ENCODE data around the gene GPR171. TPM values are rescaled to one million over a fixed set of nuclear protein-coding genes. Genes with fewer than 3 reads are reported as not detected.

Gene GPR171
- total RNA-seq, 1 experiment from 2014 or later = not detected

DNA sequence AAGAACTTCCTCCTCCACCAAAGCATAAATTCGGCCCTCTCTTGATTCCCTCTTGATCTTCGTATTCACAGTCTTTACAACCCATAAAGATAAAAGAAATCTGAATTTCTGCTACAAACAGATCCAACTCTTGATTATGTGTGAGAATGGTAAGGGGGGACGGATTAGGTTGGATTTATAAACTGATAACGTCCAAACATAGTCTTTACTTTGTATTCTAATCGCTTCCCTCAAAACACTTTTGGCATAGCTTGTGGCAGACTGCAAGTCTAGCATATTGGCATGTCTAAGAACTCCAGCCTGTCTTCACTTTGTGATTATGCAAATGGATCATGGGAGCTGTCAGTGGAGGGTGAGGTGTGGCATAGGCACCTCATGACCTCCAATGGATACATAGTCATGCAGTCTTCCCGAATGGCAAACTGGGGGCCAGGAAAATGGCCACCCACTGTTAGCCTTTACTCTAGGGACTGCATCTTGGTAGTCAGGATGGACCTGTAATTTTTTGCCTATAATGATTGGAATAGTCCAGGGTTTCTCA, 24.3 kb upstream of the GPR171 start:
- H3K9me3 ChIP-seq (ENCODE audit: insufficient read depth, low read depth) = no peaks in the 10 kb centered on the region
- no peaks in the 10 kb centered on the region for H3K9me2 ChIP-seq (ENCODE audit: insufficient read depth)
- H3K36me3 ChIP-seq (ENCODE audit: low read depth) = no peaks in the 10 kb centered on the region
- no peak overlapping the region for H3K27ac ChIP-seq
- POLR2A ChIA-PET (ENCODE audit: unreplicated experiment) = no interaction called here
- no peaks in the 10 kb centered on the region for H4K20me1 ChIP-seq (ENCODE audit: insufficient read depth)
- H3K4me2 ChIP-seq = peak overlapping the region; percentile 51
- TF ChIP-seq EZH2 (IDR thresholded peaks at IDR 0.05; ENCODE audit: low read depth) (no peak), CTCF (conservative IDR thresholded peaks at IDR 0.05) (no peak)
- peak in 1 of 2 experiments; percentile 5 for DNase-seq
- H3K79me2 ChIP-seq (ENCODE audit: low read depth) = no peaks in the 10 kb centered on the region
- H3F3A ChIP-seq (ENCODE audit: insufficient read depth, low read depth) = peaks cover 6% of the 10 kb centered on the region; the same call in 1 of the 2 replicates
- intact Hi-C loops (cut with micrococcal nuclease; ENCODE audit: unreplicated experiment) = loop anchor here (1.0 to 5.0 kb wide), 5 partner anchors 56 to 690 kb away; no protein-coding TSS in a partner anchor
- no peaks in the 10 kb centered on the region for H3K27me3 ChIP-seq (ENCODE audit: insufficient read depth, low read depth)
- no peak overlapping the region for H3K4me3 ChIP-seq
- CTCF ChIA-PET = interaction anchor here (0.7 kb wide), 1 partner anchor 660 kb away, joined by 3 read pairs; no protein-coding TSS in a partner anchor
- BruUV-seq (replicated peaks) = no TSS peak
- peaks cover 28% of the 10 kb centered on the region for H3K4me1 ChIP-seq (replicated peaks; ENCODE audit: insufficient read depth)
- H2AFZ ChIP-seq = no peak overlapping the region

DNA sequence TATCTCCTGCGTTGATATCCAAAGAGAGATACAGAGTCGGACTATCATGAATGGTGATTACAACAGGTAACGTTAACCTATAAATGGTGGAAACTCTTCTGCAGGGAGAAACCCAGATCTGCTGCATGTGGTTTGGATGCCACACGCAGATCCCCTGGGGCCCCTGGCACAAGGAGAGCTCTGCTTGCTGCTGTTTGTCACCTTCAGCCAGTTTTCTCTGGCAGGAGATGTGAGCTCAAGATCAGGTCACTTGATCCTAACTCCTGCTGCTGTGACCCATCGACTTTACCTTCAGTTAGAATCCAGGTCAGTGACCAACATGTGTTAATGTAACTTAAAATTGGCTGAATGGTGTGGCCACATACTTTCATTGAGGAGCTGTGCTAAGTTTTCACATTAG, 23.8 kb upstream of the GPR171 start:
- Histone ChIP-seq H3K4me1 (replicated peaks; ENCODE audit: insufficient read depth) (peaks cover 28% of the 10 kb centered on the region), H3K27me3 (ENCODE audit: insufficient read depth, low read depth) (no peaks in the 10 kb centered on the region), H3K4me2 (no peak overlapping the region), H4K20me1 (ENCODE audit: insufficient read depth) (no peaks in the 10 kb centered on the region), H3K4me3 (no peak overlapping the region), H2AFZ (no peak overlapping the region), H3K9me3 (ENCODE audit: insufficient read depth, low read depth) (peaks cover 2% of the 10 kb centered on the region; the same call in 1 of the 2 replicates), H3K27ac (no peak overlapping the region), H3K79me2 (ENCODE audit: low read depth) (no peaks in the 10 kb centered on the region), H3K36me3 (ENCODE audit: low read depth) (no peaks in the 10 kb centered on the region), H3F3A (ENCODE audit: insufficient read depth, low read depth) (peaks cover 6% of the 10 kb centered on the region; the same call in 1 of the 2 replicates), H3K9me2 (ENCODE audit: insufficient read depth) (no peaks in the 10 kb centered on the region)
- ChIA-PET CTCF (interaction anchor here (0.7 kb wide), 1 partner anchor 659 kb away, joined by 3 read pairs; no protein-coding TSS in a partner anchor), POLR2A (ENCODE audit: unreplicated experiment) (no interaction called here)
- TF ChIP-seq CTCF (conservative IDR thresholded peaks at IDR 0.05) (no peak), EZH2 (IDR thresholded peaks at IDR 0.05; ENCODE audit: low read depth) (no peak)
- no peak for DNase-seq
- intact Hi-C loops (cut with micrococcal nuclease; ENCODE audit: unreplicated experiment) = loop anchor here (1.0 to 5.0 kb wide), 5 partner anchors 56 to 690 kb away; no protein-coding TSS in a partner anchor
- BruUV-seq (replicated peaks) = no TSS peak

DNA sequence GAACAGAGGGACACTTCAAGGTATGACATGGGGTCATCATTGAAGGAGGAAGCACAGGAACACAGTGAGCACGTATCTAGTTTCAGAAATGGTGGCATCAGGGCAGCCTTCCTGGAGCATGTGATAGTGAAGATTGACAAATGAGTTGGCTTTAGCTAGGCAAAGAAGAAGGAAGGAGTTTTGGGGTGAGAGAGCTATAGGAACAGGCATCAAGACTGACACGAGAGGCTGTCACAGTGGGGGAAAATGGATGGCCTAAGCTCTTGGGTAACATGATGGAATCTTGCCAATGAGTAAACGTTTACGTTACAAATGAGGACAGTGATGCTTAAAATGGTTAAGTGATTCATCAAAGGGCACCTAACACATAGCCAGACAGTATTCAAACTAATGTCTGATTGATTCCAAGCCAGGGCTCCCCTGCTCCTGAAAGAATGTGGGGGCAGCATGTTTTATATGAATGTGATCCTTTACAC, 23.1 kb upstream of the GPR171 start:
- H3K79me2 ChIP-seq (ENCODE audit: low read depth) = no peaks in the 10 kb centered on the region
- ChIA-PET POLR2A (ENCODE audit: unreplicated experiment) (no interaction called here), CTCF (interaction anchor here (0.6 to 0.7 kb wide), 2 partner anchors 10 to 43 kb away, joined by 3 to 4 read pairs; no protein-coding TSS in a partner anchor)
- no TSS peak for BruUV-seq (replicated peaks)
- no peak overlapping the region for H3K4me3 ChIP-seq
- DNase-seq = peak; percentile 2 to 80
- no peaks in the 10 kb centered on the region for H3K27me3 ChIP-seq (ENCODE audit: insufficient read depth, low read depth)
- H4K20me1 ChIP-seq (ENCODE audit: insufficient read depth) = no peaks in the 10 kb centered on the region
- intact Hi-C loops (cut with micrococcal nuclease; ENCODE audit: unreplicated experiment) = loop anchor here (2.0 to 5.0 kb wide), 3 partner anchors 59 to 691 kb away; no protein-coding TSS in a partner anchor
- H3F3A ChIP-seq (ENCODE audit: insufficient read depth, low read depth) = peaks cover 6% of the 10 kb centered on the region; the same call in 1 of the 2 replicates
- no peak overlapping the region for H2AFZ ChIP-seq
- peaks cover 28% of the 10 kb centered on the region for H3K4me1 ChIP-seq (replicated peaks; ENCODE audit: insufficient read depth)
- peaks cover 6% of the 10 kb centered on the region; the same call in 1 of the 2 replicates for H3K9me3 ChIP-seq (ENCODE audit: insufficient read depth, low read depth)
- no peaks in the 10 kb centered on the region for H3K36me3 ChIP-seq (ENCODE audit: low read depth)
- H3K4me2 ChIP-seq = no peak overlapping the region
- no peak overlapping the region for H3K27ac ChIP-seq
- no peaks in the 10 kb centered on the region for H3K9me2 ChIP-seq (ENCODE audit: insufficient read depth)
- TF ChIP-seq CTCF (conservative IDR thresholded peaks at IDR 0.05) (no peak), EZH2 (IDR thresholded peaks at IDR 0.05; ENCODE audit: low read depth) (no peak)
